GM19240 (cell line): ENCODE measurements around the gene ABCB7.
"Not testable (repeated sequence)": the region's sequence is repeated elsewhere in the genome, so short reads cannot be mapped to it uniquely, and the experiment has no call there.

ENCODE experiments used
- DNase-seq: peaks from one replicate; pipeline ENCODE4 v3.0.0; 2011; ENCODE audit warnings: low spot score; ENCODE audit not compliant: insufficient read length

Gene ABCB7

DNA sequence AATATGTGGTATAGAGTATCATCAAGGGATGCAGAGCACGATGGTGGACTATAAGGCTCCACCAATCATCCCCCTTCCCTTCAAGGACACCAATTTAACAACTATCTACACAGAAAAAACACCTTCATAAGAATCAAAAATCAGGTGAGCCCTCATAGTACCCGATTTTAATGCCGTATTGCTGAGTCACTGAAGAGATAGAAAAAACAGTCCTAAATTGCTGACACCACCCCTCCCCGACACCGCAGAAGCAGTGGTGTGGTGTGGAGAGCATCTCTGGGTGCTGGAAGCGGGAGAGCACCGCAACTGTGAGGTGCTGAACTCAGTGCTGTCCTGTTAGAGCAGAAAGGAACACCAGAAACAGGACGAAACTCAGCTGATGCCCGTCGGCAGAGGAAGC, 49.3 kb downstream of the ABCB7 start:
- no peak for DNase-seq

DNA sequence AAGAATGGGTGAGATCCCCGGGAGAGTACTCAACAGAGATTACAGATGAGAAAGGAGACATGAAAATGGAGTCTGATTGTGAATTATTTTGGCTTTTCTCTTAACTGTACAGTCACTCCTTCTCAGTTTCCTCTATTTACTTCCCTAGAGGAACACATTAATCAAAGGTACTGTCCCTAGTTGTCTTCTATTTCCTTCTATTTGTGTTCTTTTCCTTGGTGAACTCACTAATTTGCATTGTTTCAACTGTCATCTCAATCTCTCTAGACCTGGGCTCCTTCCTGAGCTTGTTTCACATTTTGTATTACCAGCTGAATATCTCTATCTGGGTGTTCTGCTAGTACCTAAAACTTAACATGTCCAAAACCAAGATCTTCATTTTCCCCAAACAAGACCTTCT, 59.8 kb downstream of the ABCB7 start:
- DNase-seq: no peak

DNA sequence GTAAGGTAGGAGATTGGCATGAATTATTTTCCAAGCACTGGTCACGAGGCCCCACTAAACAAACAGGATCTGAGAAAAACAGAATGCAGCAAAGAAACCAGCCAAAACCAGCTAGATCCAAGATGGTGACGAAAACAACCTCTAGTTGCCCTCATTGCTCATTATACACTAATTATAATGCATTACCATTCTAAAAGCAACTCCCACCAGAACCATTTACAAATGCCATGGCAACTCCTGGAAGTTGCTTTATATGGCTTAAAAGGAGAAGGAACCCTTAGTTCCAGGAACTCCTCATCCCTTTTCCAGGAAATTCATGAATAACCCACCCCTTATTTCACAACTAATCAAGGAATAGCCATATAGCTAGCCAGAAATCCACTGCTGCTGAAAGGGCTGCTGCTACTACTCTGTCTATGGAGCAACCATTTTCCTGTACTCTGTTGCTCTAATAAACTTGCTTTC, 69.3 kb downstream of the ABCB7 start:
- no peak for DNase-seq

DNA sequence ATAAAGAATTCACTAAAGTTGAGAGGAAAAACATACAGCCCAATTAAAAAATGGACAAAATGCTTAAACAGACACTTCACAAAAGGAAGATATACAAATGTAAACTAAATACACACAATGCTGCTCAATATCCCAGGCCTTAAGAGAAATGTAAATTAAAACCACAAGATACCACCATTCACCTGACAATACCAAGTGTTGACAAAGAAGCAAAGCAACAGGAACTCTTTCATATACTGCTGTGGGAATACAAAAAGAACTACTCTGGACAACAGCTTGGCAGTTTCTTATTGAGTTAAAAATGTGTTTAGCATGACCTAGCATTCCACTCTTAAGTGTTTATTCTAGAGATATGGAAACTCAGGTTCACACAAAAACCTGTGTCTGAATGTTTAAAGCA, 71.3 kb downstream of the ABCB7 start:
- DNase-seq: no peak

DNA sequence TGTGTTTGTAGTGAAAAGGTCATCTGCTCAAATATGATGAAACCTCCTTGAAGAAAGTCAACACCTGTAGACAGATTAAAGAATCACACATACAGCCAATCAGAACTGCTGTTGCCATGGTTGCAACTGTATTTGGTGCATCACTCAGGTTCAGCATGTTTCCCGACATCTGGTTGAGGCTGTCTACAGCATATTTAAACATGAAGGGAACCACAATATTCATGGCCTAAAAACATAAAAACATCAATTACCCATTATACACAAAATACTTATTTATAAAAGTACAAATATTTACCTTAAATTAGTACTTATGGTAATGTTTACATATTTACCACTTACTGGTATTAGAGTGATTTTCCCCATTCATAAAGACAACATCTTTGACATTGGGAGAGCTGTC, 79.7 kb downstream of the ABCB7 start:
- no peak for DNase-seq

DNA sequence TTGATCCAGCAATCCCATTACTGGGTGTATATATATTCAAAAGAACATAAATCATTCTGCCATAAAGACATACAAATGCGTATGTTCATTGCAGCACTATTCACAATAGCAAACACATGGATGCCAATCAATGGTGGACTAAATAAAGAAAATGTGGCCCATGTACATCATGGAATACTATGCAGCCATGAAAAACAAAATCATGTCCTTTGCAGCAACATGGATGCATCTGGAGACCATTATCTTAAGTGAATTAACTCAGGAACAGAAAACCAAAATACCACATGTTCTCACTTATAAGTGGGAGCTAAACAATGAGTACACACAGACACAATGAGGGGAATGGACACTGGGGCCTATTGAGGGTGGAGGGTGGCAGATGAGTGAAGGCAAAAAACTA, 81.6 kb downstream of the ABCB7 start:
- DNase-seq: no peak

DNA sequence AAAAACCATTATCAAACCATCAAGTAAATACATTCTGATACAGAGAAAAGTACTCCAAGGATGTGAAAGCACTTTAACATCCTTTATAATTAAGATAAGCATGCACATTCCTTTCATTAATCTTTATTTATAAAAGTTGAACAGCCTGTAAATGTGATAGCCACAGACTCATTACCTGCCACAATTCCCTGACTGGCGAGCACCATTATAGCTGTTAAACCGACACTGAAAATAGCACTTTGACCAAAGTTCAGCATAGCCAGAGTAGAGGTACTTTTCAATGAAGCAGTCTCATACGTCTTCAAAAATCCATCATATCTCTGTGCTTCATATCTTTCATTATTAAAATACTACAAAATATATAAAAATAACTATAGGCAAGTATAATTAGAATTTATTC, 84.7 kb downstream of the ABCB7 start:
- DNase-seq: no peak

DNA sequence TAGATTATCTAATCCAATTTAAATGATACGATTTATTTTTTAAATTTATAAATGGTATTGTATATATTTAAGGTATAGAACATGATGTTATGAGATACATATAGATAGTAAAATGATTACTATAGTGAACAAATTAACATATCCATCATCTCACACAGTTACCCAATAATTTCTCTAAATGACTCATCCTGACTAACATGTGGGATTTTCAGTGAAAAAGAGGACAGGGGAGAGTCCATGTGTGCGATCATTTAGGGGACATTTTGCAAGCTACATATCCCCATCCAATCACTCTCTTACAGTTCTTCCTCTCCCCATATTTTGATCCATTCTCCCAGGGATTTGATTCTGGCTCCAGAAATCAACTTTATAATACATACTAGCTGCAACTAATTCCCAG, 88.2 kb downstream of the ABCB7 start:
- DNase-seq: no peak

DNA sequence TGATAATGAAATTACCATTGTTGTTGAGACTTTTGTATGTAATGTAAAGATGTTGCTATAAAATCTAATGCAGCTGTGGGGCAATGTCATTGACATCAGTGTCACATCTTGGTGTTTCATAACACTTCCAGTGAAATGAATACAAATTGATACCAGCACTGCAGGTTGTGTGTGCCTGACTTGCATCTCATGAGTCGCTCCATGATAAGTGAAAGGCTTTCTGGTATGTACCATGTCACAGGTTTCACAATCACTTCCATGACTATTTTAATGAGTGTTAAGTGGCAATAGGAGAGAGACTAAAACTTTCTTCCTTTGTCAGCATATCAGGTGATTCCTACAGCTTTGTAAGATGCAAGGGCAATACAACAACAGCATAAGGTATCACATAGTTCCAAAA, 94.4 kb downstream of the ABCB7 start:
- no peak for DNase-seq

DNA sequence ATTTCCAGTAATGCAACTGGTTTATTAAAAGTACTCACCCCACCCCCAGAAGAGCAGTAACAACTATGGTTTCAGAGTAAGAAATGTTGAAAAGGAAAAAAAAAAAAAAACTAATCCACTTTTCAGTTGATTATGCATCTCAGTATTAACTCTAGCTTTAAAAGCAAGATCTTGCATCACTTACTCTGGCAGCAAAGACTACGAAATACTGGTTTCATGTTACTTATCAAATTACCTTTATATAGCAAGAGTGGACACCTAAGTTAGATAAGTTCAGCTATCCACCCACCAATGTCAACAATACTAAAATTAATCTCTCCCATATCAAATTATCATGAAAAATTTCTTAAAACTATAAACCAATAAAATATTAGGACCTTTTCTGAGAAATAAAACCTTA, 105.0 kb downstream of the ABCB7 start:
- no peak for DNase-seq

DNA sequence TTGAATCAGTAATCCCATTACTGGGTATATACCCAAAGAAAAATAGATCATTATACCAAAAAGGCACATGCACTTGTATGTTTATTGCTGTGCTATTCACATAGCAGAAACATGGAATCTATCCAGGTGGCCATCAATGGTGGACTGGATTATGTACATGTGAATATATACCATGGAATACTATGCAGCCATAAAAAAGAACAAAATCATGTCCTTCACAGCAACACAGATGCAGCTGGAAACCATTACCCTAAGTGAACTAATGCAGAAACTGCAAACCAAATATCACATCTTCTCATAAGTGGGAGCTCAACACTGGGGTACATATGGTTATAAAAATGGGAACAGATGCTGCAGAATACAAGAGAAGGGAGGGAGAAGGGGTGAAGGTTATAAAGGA, 110.7 kb downstream of the ABCB7 start:
- no peak for DNase-seq

DNA sequence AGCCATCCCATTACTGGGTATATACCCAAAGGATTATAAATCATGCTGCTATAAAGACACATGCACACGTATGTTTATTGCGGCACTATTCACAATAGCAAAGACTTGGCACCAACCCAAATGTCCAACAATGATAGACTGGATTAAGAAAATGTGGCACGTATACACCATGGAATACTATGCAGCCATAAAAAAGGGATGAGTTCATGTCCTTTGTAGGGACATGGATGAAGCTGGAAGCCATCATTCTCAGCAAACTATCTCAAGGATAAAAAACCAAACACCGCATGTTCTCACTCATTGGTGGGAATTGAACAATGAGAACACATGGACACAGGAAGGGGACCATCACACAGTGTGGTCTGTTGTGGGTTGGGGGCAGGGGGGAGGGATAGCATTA, 111.9 kb downstream of the ABCB7 start:
- not testable (repeated sequence) for DNase-seq

DNA sequence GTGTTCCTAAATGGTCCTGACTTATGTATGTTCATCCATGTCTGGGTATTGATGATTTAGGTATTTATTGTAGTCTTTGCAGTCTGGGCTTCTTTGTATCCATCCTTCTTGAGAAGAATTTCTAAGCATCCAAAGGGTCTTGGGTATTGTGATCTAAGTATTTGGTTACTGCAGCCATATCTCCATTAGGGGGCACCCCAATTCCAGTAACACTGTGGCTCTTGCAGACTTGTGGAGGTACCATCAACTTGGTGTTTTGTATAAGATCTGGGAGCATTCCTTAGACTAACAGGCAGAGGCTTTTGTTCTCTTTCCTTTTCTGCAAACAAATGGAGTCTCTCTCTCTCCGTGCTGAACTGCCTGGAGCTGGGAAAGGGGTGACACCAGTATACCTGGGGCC, 117.2 kb downstream of the ABCB7 start:
- no peak for DNase-seq
